Measurements from ENCODE around the gene ARHGAP24. TPM values are rescaled to one million over a fixed set of nuclear protein-coding genes. Genes with fewer than 3 reads are reported as not detected.

ARHGAP24 gene
- total and polyA plus RNA-seq, 2 of the 13 experiments (the other 11 are each of a cell fraction or from before 2014, with no cell fraction given): 0.07 to 0.55 TPM

- TF ChIP-seq ZBTB25 (CRISPR knock-in tag; IDR thresholded peaks at IDR 0.05) (peak; percentile 59; the same call in 1 of the 2 replicates), NFAT5 (CRISPR knock-in tag; IDR thresholded peaks at IDR 0.05) (no peak), IRF2 (CRISPR knock-in tag; IDR thresholded peaks at IDR 0.05) (peak; percentile 66; the same call in 1 of the 2 replicates), PLSCR1 (CRISPR knock-in tag; IDR thresholded peaks at IDR 0.05; ENCODE audit: borderline replicate concordance) (no peak), PHB2 (IDR thresholded peaks at IDR 0.05; ENCODE audit: partially characterized antibody) (no peak), HMGXB3 (CRISPR knock-in tag; IDR thresholded peaks at IDR 0.05; ENCODE audit: borderline replicate concordance) (no peak), TAF1 (CRISPR knock-in tag; IDR thresholded peaks at IDR 0.05) (no peak), ZNF652 (CRISPR knock-in tag; IDR thresholded peaks at IDR 0.05; ENCODE audit: borderline replicate concordance, low read depth) (no peak), TARDBP (CRISPR knock-in tag; IDR thresholded peaks at IDR 0.05) (peak; percentile 54; the same call in 1 of the 2 replicates), BCL6 (CRISPR knock-in tag; IDR thresholded peaks at IDR 0.05) (peak; percentile 83), ZNF432 (CRISPR knock-in tag; IDR thresholded peaks at IDR 0.05; ENCODE audit: borderline replicate concordance) (no peak), HDAC1 (CRISPR knock-in tag; IDR thresholded peaks at IDR 0.05) (peak; percentile 55; the same call in 1 of the 2 replicates), ARNT2 (CRISPR knock-in tag; IDR thresholded peaks at IDR 0.05; ENCODE audit: low read depth) (peak; percentile 54; the same call in 1 of the 2 replicates), ZFAT (CRISPR knock-in tag; conservative IDR thresholded peaks at IDR 0.05) (no peak), LBX2 (CRISPR knock-in tag; IDR thresholded peaks at IDR 0.05; ENCODE audit: borderline replicate concordance) (no peak), CHCHD3 (CRISPR knock-in tag; IDR thresholded peaks at IDR 0.05) (no peak), FOSL2 (CRISPR knock-in tag; IDR thresholded peaks at IDR 0.05) (peak; percentile 71)
These were observed at the start of gene ARHGAP24 (continued) for GRCh38 chr4:85474818-85475630.

Data from HepG2 (cell line).